ENCODE results near the gene DRC7.

- TF ChIP-seq CTCF (IDR thresholded peaks at IDR 0.05) (no peak), EZH2 (IDR thresholded peaks at IDR 0.05) (no peak)
Observed at GRCh38 chr16:57694231-57694724, 328 bp upstream of the DRC7 start.

Data from neural progenitor cell (in vitro differentiated cells).